Measurements from ENCODE around the gene SPDYE4. TPM values are rescaled to one million over a fixed set of nuclear protein-coding genes. Genes with fewer than 3 reads are reported as not detected.

The SPDYE4 gene
- total RNA-seq, 2 experiments from 2014 or later, result not detected

GRCh38 chr17:8755590-8756255 is 2.6 kb downstream of the SPDYE4 start:
- Histone ChIP-seq H2AFZ (ENCODE audit: low read length) (no peak overlapping the region), H4K20me1 (ENCODE audit: insufficient read depth, low read length) (no peaks in the 10 kb centered on the region), H3K36me3 (ENCODE audit: insufficient read depth, low read length) (no peaks in the 10 kb centered on the region), H3K4me3 (ENCODE audit: low read depth, low read length, poor library complexity, severe bottlenecking) (no peak overlapping the region), H3K9me3 (ENCODE audit: low read length) (no peaks in the 10 kb centered on the region), H3K9me2 (ENCODE audit: insufficient read depth, low read length) (no peaks in the 10 kb centered on the region), H3K4me2 (ENCODE audit: low read length) (no peak overlapping the region), H3K4me1 (ENCODE audit: insufficient read depth, low read length, poor library complexity, severe bottlenecking) (no peaks in the 10 kb centered on the region), H3K27ac (ENCODE audit: low read depth, low read length, poor library complexity, severe bottlenecking) (no peak overlapping the region), H3K79me2 (ENCODE audit: insufficient read depth, low read depth, low read length) (no peaks in the 10 kb centered on the region)
- intact Hi-C loops (cut with micrococcal nuclease; ENCODE audit: unreplicated experiment), result loop anchor here (10.0 kb wide), 1 partner anchor 239 kb away; no protein-coding TSS in a partner anchor
- no peak for DNase-seq (ENCODE audit: low spot score)
- BruUV-seq (replicated peaks), result no TSS peak
- ChIA-PET POLR2A (no interaction called here), CTCF (ENCODE audit: unreplicated experiment) (no interaction called here)
- TF ChIP-seq EZH2phosphoT487 (IDR thresholded peaks at IDR 0.05; ENCODE audit: borderline replicate concordance, low read depth, low read length) (no peak), CTCF (conservative IDR thresholded peaks at IDR 0.05; ENCODE audit: low read length) (no peak)

- POLR2A ChIA-PET, result no interaction called here
- intact Hi-C loops (cut with micrococcal nuclease; ENCODE audit: unreplicated experiment), result loop anchor here (10.0 kb wide), 1 partner anchor 240 kb away; no protein-coding TSS in a partner anchor
- no peaks in the 10 kb centered on the region for H3K9me2 ChIP-seq (ENCODE audit: insufficient read depth, low read length)
- BruUV-seq (replicated peaks), result no TSS peak
- no peak overlapping the region for H3K27ac ChIP-seq (ENCODE audit: low read depth, low read length, poor library complexity, severe bottlenecking)
- no peak overlapping the region for H3K4me3 ChIP-seq (ENCODE audit: low read depth, low read length, poor library complexity, severe bottlenecking)
- no peak overlapping the region for H3K4me2 ChIP-seq (ENCODE audit: low read length)
- H4K20me1 ChIP-seq (ENCODE audit: insufficient read depth, low read length), result no peaks in the 10 kb centered on the region
- H2AFZ ChIP-seq (ENCODE audit: low read length), result no peak overlapping the region
- H3K9me3 ChIP-seq (ENCODE audit: low read length), result no peaks in the 10 kb centered on the region
- TF ChIP-seq CTCF (conservative IDR thresholded peaks at IDR 0.05; ENCODE audit: low read length) (no peak), EZH2phosphoT487 (IDR thresholded peaks at IDR 0.05; ENCODE audit: borderline replicate concordance, low read depth, low read length) (no peak)
- no peaks in the 10 kb centered on the region for H3K36me3 ChIP-seq (ENCODE audit: insufficient read depth, low read length)
- no peaks in the 10 kb centered on the region for H3K79me2 ChIP-seq (ENCODE audit: insufficient read depth, low read depth, low read length)
- CTCF ChIA-PET (ENCODE audit: unreplicated experiment), result no interaction called here
- no peak for DNase-seq (ENCODE audit: low spot score)
- H3K4me1 ChIP-seq (ENCODE audit: insufficient read depth, low read length, poor library complexity, severe bottlenecking), result no peaks in the 10 kb centered on the region
These were observed 3.5 kb downstream of the SPDYE4 start for GRCh38 chr17:8754890-8755289.

- CTCF ChIA-PET (ENCODE audit: unreplicated experiment), result no interaction called here
- no peaks in the 10 kb centered on the region for H4K20me1 ChIP-seq (ENCODE audit: insufficient read depth, low read length)
- no TSS peak for BruUV-seq (replicated peaks)
These were observed 4.3 kb downstream of the SPDYE4 start for GRCh38 chr17:8753976-8754440.

More at GRCh38 chr17:8753976-8754440, 4.3 kb downstream of the SPDYE4 start:
- no peaks in the 10 kb centered on the region for H3K36me3 ChIP-seq (ENCODE audit: insufficient read depth, low read length)
- no peak overlapping the region for H2AFZ ChIP-seq (ENCODE audit: low read length)
- H3K9me2 ChIP-seq (ENCODE audit: insufficient read depth, low read length), result no peaks in the 10 kb centered on the region
- no peak overlapping the region for H3K27ac ChIP-seq (ENCODE audit: low read depth, low read length, poor library complexity, severe bottlenecking)
- DNase-seq (ENCODE audit: low spot score), result peak; percentile 44
- intact Hi-C loops (cut with micrococcal nuclease; ENCODE audit: unreplicated experiment), result loop anchor here (10.0 kb wide), 1 partner anchor 241 kb away; no protein-coding TSS in a partner anchor
- POLR2A ChIA-PET, result no interaction called here
- no peaks in the 10 kb centered on the region for H3K79me2 ChIP-seq (ENCODE audit: insufficient read depth, low read depth, low read length)
- no peak overlapping the region for H3K4me2 ChIP-seq (ENCODE audit: low read length)
- no peaks in the 10 kb centered on the region for H3K9me3 ChIP-seq (ENCODE audit: low read length)
- no peak overlapping the region for H3K4me3 ChIP-seq (ENCODE audit: low read depth, low read length, poor library complexity, severe bottlenecking)
- no peaks in the 10 kb centered on the region for H3K4me1 ChIP-seq (ENCODE audit: insufficient read depth, low read length, poor library complexity, severe bottlenecking)
- peak; percentile 80 for TF ChIP-seq CTCF (conservative IDR thresholded peaks at IDR 0.05; ENCODE audit: low read length)
- no peak for TF ChIP-seq EZH2phosphoT487 (IDR thresholded peaks at IDR 0.05; ENCODE audit: borderline replicate concordance, low read depth, low read length)

Measured in OCI-LY7 (cell line).